Activated CD8-positive, alpha-beta memory T cell treated with anti-CD3 and anti-CD28 coated beads for 48 hours (primary cell): ENCODE measurements around the gene GUCA1C.

Experiments used
- DNase-seq, 3 experiments: peaks; one replicate each; pipeline ENCODE4 v3.0.0-alpha.2; 2020; ENCODE audit warnings: low read depth in 2 of 3, low spot score in 2 of 3

The GUCA1C gene

DNA sequence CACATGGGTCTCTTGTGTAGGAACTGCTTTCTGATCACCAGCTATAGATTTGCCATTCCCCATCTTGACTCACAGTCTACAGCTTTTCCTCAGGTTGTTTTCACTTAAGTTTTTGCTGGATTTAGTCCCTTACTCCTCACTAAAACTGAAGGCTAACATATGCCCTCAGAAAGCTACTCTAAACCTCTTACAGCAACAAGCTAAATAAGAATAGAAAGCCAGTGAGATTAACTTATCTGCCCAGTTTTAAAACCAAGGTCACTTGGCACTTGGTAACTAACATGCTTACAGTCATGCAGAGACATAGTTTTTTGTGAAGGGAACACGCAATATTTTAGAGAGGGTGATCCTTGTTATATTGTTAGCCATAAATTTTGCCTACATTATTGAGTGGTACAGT lies at the start of gene GUCA1C:
Gene GUCA1C (minus strand): TSS at position 180 of the 400 bp plus-strand sequence. CDS start 117 bp downstream, at position 63.
- no peak for DNase-seq

DNA sequence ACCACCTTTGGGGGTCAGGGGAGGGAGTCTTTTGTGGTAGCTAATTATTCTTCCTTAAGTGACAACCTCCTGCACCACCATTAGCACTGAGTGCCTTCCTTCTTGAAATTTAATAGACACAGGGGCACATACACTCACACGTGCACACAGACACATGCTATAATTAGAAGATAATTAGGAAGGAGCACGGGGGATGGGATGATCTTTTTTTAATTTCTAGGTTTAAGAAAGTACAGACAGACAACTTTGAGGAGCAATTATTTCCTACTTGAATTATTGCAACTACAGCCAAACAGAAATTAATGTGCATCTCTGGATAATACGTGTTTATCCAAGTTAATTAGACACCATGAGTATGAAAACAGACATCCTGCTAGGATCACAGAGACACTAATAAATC lies 44.8 kb upstream of the GUCA1C start:
- no peak for DNase-seq

DNA sequence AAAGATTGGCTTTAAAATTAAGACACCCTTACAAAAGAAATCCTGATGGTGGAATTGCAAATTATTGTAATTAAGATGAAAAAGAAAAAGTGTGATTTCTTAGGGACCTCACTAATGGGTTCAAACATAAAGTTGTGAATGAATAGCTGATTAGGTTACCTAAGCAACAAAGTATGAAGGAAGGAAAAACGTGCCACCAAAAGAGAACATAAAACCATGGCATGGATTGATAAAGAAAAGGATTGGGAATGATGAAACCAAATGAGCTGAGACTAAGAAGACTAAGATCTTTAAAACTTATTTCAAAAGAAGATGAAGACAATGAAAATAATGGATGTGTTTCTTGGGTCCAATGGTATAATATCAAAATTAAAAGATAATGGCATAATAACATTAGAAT lies 32.2 kb upstream of the GUCA1C start:
- DNase-seq: no peak

- no peak for DNase-seq
Measured at GRCh38 chr3:108983051-108983450, 29.4 kb upstream of the GUCA1C start.

GRCh38 chr3:108976058-108976457 lies 22.4 kb upstream of the GUCA1C start:
- DNase-seq: no peak

DNA sequence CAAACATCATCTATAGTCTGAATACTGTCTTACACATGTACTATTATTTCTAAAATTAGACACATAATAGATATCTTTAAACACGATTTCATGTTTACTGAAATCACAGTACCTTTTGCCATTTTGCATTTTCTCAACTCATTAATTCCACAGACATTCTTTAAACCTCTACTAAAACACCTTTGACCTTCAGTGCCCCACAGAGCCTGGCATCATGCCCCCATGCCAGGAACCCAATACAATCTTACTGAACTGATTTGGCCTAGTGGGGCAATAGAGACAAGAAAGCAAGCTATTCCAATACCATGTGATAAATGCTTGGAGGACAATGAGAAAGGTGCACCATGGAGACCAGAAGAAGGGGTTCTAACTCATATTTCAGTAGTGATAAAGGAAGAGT lies 19.3 kb upstream of the GUCA1C start:
- DNase-seq: no peak

- no peak for DNase-seq
Measured at GRCh38 chr3:108972482-108972881, 18.8 kb upstream of the GUCA1C start.

- no peak for DNase-seq
Measured at GRCh38 chr3:108970561-108970960, 16.9 kb upstream of the GUCA1C start.

DNA sequence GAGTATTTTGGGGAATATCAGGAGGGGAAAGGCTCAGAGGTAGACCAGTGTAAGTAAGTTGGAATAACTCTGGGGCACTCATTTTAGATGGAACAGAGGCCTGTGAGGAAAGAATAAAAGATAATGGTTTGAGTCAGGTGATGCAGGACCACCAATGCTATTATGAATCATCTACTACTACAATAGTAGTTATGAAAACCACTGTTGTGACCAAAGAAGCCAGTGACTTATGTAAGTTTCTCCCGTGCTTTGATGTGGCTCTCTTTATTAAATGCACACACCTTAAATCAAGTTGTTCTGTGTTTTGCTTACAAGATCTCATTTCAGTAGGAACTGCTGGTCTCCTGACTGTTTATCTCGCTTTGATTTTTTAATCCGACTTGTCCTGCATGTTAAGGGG lies 13.1 kb upstream of the GUCA1C start:
- DNase-seq: no peak

DNA sequence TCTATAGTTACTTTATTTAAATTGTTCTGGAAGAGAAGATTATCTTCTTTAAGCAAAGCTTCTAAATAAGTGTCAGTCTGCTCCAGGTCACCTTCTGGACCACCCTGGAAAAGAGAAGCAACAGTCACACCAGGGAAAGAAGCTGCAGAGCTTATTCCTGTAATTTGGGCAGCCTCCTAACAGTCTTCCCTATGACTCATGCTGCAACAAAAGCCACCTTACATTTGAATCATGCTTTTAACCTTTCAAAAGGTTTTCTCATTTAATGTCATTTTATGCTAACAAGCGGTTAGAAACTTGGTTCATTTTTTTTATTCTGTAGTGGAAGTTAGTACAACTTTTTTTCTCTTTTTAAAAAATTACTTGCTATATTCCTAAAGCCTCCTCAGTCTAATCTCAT lies 5.3 kb upstream of the GUCA1C start:
- no peak for DNase-seq

DNA sequence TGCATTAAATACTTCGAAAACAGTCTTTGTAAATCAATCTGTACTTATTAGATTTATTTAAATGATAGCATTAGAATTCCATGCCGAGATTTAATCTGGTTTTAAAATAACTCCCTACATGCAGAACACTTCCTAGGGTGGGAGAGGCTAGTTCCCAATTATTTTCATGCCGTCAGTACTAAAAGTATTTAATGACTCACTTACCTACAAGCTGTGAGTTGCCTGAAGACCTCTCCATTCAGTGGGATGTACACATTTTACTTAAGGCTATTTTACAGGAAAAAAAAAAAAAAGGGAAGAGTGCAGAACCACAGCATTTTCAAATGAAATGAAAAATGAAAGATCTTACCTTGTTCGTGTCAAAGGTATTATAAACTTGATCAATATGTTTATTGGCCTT lies 469 bp downstream of the GUCA1C start:
- DNase-seq: no peak

GRCh38 chr3:108951820-108952501 lies 1.7 kb downstream of the GUCA1C start:
- no peak for DNase-seq

- no peak for DNase-seq
Measured at GRCh38 chr3:108947855-108948254, 5.8 kb downstream of the GUCA1C start.

DNA sequence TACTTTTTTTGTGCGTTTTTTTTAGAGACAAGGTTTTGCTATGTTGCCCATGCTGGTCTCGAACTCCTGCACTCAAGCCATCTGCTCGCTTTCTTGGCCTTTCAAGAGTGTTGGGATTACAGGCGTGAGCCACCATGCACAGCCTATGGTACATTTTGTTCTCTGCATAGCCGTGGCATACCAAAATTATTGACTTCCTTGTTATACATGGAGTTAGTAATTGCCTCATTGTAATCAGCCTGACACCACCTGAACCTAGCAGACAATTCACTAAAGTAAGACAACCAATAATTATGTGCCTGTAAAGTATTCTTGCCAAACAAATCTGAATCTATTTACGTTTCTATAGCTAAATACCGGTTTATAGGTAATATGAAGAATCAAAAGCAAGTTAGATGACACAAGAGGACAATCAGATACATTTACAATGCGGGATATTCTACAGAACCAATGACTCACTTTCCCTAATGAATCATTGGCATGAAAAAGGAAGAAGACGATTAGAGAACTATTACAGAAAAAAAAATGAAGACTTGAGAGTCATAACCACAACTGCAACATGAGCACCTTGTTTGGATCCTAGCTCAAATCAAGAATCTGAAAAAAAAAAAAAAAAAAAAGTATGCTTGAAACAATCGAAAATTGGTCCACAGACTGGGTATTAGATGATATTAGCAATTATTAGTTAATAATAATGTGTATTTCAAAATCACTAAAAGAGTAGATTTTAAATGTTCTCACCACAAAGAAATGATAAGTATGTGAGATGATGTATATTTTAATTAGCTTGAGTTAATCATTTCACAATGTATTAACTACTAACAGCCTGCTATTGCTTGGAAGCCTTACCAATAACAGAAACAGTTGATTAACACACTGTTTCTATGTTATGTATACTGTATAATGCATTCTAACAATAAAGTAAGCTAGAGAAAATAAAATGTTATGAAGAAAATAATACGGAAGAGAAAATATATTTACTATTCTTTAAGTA lies 7.1 kb downstream of the GUCA1C start:
- no peak for DNase-seq

DNA sequence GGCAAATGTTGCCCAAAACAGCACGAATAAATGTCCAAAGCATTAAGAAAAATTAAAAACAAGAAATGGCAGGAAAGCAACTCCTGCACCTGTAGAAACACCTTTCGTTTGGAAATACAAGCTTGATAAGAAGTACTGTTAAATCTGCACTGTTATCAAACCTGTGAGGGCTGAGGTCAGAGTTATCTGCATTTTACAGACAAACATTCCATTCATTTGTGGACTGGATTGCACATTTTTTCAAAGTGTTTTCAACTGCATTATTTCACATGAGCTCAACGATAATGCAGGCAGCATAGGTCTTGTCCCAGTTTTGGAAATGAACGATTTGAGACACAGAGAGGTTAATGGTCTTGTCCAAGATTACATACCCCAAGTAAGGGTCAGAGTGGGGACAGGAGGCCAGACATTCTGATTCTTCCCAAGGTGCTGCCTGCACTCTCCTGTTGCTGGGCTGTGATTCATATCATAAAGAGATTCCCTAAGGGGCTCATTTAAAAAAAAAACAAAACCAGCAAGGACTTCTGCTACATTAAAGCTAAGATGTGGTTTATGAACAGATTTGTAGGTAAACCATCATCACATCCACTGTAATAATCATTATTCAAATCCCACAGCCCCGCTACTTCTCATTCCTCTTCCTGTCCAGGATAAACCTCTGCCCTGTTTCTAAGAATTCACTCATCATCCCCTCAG lies 13.0 kb downstream of the GUCA1C start:
- no peak for DNase-seq

- no peak for DNase-seq
Measured at GRCh38 chr3:108940166-108940565, 13.5 kb downstream of the GUCA1C start.

DNA sequence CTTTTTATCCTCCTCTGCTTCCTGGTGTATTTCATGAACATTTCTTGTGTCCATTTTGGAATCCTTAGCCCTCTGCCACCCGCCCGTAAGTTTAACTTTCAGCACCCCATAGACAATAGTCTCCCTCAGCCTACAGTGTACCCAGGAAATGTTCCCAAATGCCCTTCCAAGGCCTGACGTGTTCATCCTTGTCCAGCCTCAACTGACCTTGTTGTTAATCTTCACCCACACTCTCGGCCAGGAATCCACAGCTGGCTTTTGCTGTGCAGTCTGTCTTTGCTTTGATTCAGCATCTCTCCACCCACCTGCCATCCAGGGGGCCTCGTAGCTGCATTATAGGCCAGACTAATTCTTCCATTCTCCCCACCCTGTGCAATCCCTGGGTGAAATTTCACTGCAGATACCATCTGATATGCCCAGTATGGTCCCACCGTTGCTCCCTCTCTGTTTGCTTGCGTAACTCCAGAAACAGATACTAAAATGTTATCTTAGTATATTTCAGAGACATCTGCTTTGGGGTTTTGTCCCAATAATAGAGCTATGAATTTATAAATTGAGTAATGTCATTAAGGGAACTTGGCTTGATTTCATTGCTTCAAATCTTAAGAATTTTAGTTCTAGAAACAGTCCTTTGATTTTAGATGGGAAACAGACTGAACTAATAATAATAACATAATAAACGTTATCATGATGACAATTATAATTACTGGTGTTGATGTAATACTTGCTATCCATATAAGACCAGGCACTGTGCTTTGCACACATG lies 16.6 kb downstream of the GUCA1C start:
- DNase-seq: no peak

DNA sequence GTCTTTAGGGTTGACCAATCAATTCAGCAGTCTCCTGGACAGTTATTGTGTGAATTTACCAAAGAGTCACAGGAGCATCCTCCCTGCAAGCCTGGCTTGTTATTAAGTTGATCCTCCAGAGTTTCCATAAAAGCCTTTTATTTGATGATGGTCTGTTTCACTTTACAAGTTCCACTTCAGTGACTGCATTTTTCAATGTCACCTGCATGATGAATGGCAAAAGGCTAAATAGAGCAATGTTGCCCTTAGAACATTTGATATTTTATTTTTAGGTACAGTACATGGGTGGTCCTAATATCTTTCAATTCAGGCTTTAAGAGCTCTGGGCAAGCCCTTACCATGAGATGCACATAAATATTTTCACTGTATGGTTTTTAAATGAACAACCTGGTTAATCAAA lies 22.6 kb downstream of the GUCA1C start:
- DNase-seq: no peak

- DNase-seq: no peak
Measured at GRCh38 chr3:108918866-108919265, 34.8 kb downstream of the GUCA1C start.

DNA sequence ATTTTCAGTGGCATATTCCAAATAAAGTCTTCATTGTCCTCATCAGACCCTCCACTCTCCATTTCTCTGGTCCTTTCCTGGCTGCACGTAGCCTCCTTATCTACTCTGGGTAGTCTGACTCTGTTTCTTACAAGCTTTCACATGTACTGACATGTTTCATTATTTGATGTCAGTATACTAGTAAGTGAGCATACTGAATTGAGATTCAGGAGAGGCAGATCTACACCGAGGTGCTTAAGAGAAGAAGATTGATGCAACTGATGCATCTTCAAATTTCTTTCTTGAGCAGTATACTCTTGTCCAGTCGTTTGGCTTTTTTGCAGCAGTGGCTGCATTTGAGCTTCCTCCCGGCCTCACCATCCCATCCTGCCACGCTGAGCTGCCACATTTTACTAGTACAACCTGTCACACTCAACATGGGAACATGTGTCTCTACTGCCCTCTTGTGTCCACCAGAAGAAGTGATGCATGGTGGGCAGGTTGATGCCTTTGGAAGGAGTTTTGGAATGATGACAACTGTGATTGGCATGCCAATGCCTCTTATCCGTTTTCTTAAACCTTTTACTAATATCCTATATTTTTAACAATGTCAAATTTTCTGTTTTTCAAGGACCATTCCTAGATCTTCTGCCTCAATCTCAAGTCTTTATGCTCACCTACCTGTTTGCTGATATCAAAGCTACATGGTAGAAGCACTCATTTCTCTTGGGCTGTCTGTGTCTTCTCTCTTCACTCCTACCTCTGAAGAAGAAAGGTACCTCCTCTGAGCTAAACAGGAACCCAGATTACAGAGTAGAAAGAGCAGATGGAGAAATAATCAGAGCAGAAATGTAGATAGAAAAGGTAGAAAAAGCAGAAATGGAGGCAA lies 38.7 kb downstream of the GUCA1C start:
- peak in 2 of 3 experiments; percentile 13 to 23 for DNase-seq
